Measurements from ENCODE around the gene GDF2.

DNA sequence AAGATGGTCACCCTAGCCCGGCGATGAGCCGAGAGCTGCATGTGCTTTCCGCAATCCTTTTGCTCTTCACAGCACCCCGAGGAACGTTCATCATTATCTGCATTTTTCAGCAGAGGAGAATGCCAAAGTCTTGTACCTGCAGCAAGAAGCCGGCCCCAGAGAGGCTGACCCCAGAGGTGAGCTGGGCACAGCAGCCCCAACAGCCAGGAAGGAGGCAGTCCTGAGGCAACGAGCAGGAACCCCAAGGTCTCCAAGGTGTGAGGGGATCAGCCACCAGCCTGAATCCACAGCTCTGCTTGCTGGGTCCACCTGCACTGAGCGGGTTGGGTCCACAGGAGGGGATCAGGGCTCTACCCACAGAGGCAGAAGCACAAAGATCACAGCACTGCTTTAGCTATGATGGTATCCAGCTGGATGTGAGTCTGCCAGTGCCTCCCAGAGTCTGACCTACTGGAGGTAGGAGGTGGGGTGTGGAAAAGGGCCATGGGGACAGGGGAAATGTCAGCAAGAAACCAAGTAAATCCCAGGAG lies 39.1 kb upstream of the GDF2 start:
- no peak for TF ChIP-seq EZH2 (IDR thresholded peaks at IDR 0.05; ENCODE audit: borderline replicate concordance)
- TF ChIP-seq, protein P1, sequence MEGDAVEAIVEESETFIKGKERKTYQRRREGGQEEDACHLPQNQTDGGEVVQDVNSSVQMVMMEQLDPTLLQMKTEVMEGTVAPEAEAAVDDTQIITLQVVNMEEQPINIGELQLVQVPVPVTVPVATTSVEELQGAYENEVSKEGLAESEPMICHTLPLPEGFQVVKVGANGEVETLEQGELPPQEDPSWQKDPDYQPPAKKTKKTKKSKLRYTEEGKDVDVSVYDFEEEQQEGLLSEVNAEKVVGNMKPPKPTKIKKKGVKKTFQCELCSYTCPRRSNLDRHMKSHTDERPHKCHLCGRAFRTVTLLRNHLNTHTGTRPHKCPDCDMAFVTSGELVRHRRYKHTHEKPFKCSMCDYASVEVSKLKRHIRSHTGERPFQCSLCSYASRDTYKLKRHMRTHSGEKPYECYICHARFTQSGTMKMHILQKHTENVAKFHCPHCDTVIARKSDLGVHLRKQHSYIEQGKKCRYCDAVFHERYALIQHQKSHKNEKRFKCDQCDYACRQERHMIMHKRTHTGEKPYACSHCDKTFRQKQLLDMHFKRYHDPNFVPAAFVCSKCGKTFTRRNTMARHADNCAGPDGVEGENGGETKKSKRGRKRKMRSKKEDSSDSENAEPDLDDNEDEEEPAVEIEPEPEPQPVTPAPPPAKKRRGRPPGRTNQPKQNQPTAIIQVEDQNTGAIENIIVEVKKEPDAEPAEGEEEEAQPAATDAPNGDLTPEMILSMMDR (IDR thresholded peaks at IDR 0.05; ENCODE audit: poor library complexity), result no peak
- no peak for TF ChIP-seq EZH2phosphoT487 (IDR thresholded peaks at IDR 0.05; ENCODE audit: low read depth, severe bottlenecking, unreplicated experiment)
